Astrocyte of the cerebellum (primary cell): ENCODE data around the gene FIZ1.
A peak's percentile ranks its signal among the peaks of the same experiment; 100 is the strongest.

Source experiments
- DNase-seq: peaks from one replicate; pipeline ENCODE4 v3.0.0-alpha.2; 2011; ENCODE audit warnings: low read depth
- H3K4me3 ChIP-seq: 2 replicates; pipeline ENCODE4 v1.5.1; 2011; ENCODE audit warnings: mild to moderate bottlenecking, low read depth, low read length, moderate library complexity
- in situ Hi-C: cut with HindIII; loops from 2 replicates; pipeline ENCODE4 v1.10.0; 2017; ENCODE audit warnings: low sequenced_read_pairs
- TF ChIP-seq, protein P1 (sequence below): IDR thresholded peaks from 2 replicates; pipeline ENCODE4 v1.5.1; 2012; ENCODE audit warnings: low read length, low read depth, moderate library complexity, mild to moderate bottlenecking; ENCODE audit errors: missing control alignments

FIZ1 gene

DNA sequence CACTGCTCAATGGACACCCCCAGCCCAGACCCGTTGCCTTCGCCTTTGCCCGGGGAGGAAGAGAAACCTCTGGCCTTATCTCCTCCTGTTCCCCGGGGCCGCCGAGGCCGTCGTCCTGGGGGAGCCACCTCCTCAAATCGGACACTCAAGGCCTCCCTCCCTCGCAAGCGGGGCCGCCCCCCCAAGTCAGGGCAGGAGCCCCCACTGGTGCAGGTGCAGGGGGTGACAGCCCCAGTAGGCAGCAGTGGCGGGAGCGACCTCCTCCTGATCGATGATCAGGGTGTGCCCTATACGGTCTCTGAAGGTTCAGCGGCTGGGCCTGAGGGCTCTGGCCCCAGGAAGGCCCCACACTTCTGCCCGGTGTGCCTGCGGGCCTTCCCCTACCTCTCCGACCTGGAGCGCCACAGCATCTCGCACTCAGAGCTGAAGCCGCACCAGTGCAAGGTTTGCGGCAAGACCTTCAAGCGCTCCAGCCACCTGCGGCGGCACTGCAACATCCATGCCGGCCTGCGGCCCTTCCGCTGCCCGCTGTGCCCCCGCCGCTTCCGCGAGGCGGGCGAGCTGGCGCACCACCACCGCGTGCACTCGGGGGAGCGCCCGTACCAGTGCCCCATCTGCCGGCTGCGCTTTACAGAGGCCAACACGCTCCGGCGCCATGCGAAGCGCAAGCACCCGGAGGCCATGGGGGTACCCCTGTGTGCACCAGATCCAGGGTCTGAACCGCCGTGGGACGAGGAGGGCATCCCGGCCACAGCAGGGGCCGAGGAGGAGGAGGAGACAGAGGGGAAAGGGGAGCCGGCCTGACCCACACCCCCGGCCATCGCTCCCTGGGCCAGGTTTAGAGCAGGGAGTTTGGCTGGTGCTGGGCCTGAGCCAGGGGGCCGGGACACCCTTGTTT lies 3.0 kb upstream of the FIZ1 start:
- no peak overlapping the region for H3K4me3 ChIP-seq
- DNase-seq, result no peak
- TF ChIP-seq, protein P1, sequence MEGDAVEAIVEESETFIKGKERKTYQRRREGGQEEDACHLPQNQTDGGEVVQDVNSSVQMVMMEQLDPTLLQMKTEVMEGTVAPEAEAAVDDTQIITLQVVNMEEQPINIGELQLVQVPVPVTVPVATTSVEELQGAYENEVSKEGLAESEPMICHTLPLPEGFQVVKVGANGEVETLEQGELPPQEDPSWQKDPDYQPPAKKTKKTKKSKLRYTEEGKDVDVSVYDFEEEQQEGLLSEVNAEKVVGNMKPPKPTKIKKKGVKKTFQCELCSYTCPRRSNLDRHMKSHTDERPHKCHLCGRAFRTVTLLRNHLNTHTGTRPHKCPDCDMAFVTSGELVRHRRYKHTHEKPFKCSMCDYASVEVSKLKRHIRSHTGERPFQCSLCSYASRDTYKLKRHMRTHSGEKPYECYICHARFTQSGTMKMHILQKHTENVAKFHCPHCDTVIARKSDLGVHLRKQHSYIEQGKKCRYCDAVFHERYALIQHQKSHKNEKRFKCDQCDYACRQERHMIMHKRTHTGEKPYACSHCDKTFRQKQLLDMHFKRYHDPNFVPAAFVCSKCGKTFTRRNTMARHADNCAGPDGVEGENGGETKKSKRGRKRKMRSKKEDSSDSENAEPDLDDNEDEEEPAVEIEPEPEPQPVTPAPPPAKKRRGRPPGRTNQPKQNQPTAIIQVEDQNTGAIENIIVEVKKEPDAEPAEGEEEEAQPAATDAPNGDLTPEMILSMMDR, result no peak
- in situ Hi-C loops, result loop anchor here (10.0 to 25.0 kb wide), 2 partner anchors 248 to 1140 kb away; partner anchors contain the start of genes CDC42EP5, COX6B2 and LENG9

DNA sequence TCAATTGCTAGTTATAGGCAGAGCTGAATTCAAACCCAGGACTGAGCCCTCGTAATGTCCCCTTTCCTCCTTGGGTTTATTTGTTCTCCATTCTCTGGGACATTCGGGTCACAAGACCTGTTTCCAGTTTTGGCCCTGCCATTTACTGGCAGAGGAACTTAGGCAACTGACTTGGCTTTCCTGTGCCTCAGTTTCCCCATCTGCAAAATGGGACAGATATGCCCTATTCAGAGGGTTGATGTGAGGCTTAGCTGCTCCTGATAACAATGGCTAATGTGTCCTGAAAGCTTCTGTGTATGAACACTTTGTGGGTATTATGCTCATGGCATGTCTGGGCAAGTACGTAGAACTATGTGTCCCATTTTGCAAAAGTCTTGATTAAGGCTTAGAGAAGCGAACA lies 1.8 kb upstream of the FIZ1 start:
- TF ChIP-seq, protein P1, result no peak
- DNase-seq, result no peak
- in situ Hi-C loops, result loop anchor here (10.0 to 25.0 kb wide), 2 partner anchors 246 to 1139 kb away; partner anchors contain the start of genes CDC42EP5, COX6B2 and LENG9
- H3K4me3 ChIP-seq, result peak overlapping the region; percentile 80

DNA sequence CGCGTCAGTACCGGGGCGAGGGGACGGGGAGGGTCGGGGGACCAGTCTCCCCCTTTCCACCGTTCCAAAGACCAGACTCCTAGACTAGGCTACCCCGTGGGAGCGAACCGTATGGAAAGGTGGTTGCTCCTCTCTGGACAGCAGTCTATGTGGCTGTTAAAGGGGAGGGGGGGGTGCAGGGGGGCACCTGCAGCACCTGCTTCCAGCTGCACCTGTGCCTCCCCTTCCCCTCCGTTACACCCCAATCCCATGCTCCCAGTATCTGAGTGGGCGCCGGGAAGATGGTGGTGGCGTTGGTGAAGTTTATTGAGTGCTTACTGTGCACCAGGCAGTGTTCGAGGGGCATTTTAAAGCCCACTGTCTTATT lies 1.3 kb upstream of the FIZ1 start:
- in situ Hi-C loops, result loop anchor here (10.0 to 25.0 kb wide), 2 partner anchors 246 to 1138 kb away; partner anchors contain the start of genes CDC42EP5, COX6B2 and LENG9
- TF ChIP-seq, protein P1, result no peak
- H3K4me3 ChIP-seq, result peak overlapping the region; percentile 80
- DNase-seq, result no peak

DNA sequence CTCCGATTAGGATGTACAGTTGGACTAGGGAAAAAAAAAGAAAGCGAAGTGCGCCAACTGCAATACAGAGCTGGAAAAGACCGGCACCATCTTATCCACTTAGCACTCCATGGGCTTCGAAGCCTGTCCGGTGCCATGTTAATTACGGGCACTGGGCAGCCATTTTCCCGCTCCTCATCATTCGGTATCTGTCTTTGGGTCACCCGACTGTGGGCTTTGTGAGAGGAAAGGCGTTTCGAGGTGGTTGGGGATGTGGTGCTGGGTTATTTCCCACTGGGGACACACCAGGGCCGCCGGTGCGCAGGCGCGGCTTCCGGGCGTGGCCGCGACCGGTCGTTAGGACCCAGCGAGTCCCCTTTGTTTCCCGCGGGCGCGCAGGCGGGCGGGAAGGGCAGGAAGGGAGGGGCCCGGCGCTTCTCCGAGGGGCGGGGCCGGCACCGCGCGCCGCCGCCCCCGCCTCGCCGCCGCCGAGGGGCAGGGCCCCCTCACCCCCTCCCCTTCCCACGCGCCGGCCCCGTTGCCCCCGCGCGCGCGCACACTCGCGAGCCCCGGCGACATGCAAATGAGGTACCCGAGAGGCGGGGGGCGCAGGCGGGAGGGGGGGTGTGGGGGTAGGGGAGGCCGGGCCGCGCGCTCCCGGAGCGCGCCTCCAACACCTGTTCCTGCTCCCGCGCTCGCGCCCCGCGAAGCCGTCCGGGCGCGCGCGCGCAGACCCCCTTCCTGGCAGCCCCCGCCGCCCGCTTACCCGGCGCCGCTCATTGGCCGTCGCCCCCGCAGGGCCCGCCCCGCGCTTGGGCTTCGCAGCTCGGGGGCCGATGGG lies 735 bp upstream of the FIZ1 start, which contains the start of gene ZNF524:
Gene ZNF524, plus strand, starts transcription at position 447 of the 820 bp plus-strand sequence. CDS start 1,825 bp downstream, outside the sequence.
- peak within 1 kb of the TSS; percentile 80 for H3K4me3 ChIP-seq
- peak; percentile 69 for DNase-seq
- in situ Hi-C loops, result loop anchor here (10.0 to 25.0 kb wide), 2 partner anchors 245 to 1138 kb away; partner anchors contain the start of genes CDC42EP5, COX6B2 and LENG9
- TF ChIP-seq, protein P1, result no peak

DNA sequence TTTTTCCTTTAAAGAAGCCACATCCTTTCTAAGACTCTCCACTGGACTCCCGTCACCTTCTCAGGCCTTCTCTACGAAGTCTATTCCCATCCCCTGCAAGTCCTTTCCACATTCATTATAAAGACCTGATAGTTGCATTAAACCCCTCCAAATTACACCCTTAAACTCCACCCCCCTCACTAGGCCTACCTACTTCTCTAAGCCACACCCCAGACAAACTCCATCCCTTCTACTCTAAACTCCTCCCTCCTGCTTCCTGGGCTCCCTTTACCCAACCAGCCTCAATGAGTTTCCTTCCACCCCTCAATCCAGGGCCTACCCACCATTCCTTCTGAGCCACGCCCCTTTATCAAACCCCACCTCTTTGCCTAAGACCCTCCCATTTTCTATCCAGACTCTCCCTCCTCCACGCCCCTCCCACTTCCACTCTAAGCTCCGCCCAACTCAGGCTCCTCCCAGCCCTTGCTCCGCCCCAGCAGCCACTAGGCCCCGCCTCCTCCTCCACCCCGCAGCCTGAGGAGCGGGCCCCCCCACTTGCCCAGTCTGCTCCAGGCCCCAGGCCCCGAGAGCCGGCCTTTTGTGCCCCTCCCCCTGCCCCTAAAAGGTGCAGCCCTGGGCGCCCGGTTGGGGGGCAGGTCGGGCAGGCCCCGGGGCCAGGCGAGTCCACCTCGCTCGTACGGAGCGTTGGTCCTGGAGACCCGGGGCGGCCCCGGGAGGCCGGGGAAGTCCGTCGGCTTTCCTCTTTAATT lies 424 bp downstream of the FIZ1 start:
- TF ChIP-seq, protein P1, result no peak
- in situ Hi-C loops, result no loop called here
- peak; percentile 91 for DNase-seq
- peak overlapping the region; percentile 80 for H3K4me3 ChIP-seq
